KMS-11 (cell line): ENCODE measurements around the gene ABCG4.
"Not testable (repeated sequence)": the region's sequence is repeated elsewhere in the genome, so short reads cannot be mapped to it uniquely, and the experiment has no call there.

Experiments used
- H2AFZ ChIP-seq: fragments of 200-600 bp; sonication (generic); 2 replicates; pipeline ENCODE4 v1.6.1; 2016; ENCODE audit warnings: antibody characterized with exemption, mixed run types, low read depth
- H3K27ac ChIP-seq: fragments of 200-600 bp; sonication (generic); 2 replicates; pipeline ENCODE4 v1.6.1; 2016; ENCODE audit warnings: mild to moderate bottlenecking, mixed run types
- H3K27me3 ChIP-seq: fragments of 200-600 bp; sonication (generic); 2 replicates; pipeline ENCODE4 v1.6.1; 2017; ENCODE audit warnings: mild to moderate bottlenecking, low read depth, mixed run types, moderate library complexity; ENCODE audit not compliant: insufficient read depth
- H3K36me3 ChIP-seq: fragments of 200-600 bp; sonication (generic); 2 replicates; pipeline ENCODE4 v1.6.1; 2017; ENCODE audit warnings: mild to moderate bottlenecking, mixed run types; ENCODE audit not compliant: insufficient read depth
- H3K4me1 ChIP-seq: fragments of 200-600 bp; sonication (generic); 2 replicates; pipeline ENCODE4 v1.6.1; 2016; ENCODE audit warnings: mild to moderate bottlenecking, low read depth, mixed run types; ENCODE audit not compliant: poor library complexity, severe bottlenecking
- H3K4me2 ChIP-seq: fragments of 200-600 bp; sonication (generic); 2 replicates; pipeline ENCODE4 v1.7.0; 2016; ENCODE audit warnings: mild to moderate bottlenecking, mixed run types
- H3K4me3 ChIP-seq: fragments of 200-600 bp; sonication (generic); IDR thresholded peaks from 2 replicates; pipeline ENCODE4 v1.6.1; 2017; ENCODE audit warnings: low read depth, low read length, mixed read lengths; ENCODE audit not compliant: insufficient read depth
- H3K79me2 ChIP-seq: fragments of 200-600 bp; sonication (generic); 2 replicates; pipeline ENCODE4 v1.6.1; 2016; ENCODE audit warnings: low read depth, mixed run types; ENCODE audit not compliant: insufficient read depth
- H3K9ac ChIP-seq: fragments of 200-600 bp; sonication (generic); 2 replicates; pipeline ENCODE4 v1.6.1; 2016; ENCODE audit warnings: mild to moderate bottlenecking, mixed run types
- H4K20me1 ChIP-seq: fragments of 200-600 bp; sonication (generic); 2 replicates; pipeline ENCODE4 v1.6.1; 2016; ENCODE audit warnings: mild to moderate bottlenecking, mixed run types; ENCODE audit not compliant: insufficient read depth
- CTCF ChIP-seq: fragments of 200-600 bp; sonication (generic); conservative IDR thresholded peaks from 2 replicates; pipeline ENCODE4 v1.6.1; 2017; ENCODE audit warnings: low read depth, mild to moderate bottlenecking, antibody characterized with exemption, low read length, moderate library complexity, mixed read lengths

Gene ABCG4

DNA sequence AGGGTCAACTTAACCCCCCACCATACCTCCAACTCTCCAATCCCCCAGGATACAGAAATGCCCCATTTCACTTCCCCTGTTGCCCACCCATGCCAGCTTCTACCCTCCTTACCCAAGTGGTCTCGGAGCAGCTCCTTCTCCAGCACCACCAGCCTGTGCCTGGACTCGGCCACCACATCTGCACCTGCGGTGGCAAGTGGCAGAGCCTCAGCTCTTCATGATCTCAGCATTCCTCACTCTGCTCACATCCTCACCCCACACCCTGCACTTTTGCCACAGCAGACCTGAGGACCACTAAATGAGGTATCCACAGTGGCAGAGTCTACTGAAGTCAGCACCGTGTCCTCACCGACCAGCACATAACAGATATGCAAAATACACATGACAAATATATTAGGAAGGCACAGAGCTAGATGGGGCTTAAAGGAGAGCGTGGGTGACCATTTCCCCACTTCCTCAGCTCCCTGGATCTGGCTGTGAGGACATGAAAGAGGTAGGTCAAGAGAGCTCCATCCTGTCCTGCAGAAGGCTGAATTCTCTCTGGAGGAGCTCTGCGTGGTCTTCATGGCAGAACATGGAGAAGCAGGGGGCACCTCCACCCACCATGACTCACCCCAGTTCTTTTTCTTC lies 46.1 kb downstream of the ABCG4 start:
- no peak for TF ChIP-seq CTCF
- no peaks in the 10 kb centered on the region for H4K20me1 ChIP-seq
- H2AFZ ChIP-seq: no peak overlapping the region
- no peaks in the 10 kb centered on the region for H3K36me3 ChIP-seq
- H3K27me3 ChIP-seq: no peaks in the 10 kb centered on the region
- no peak overlapping the region for H3K9ac ChIP-seq
- no peaks in the 10 kb centered on the region for H3K79me2 ChIP-seq
- H3K4me2 ChIP-seq: no peak overlapping the region
- H3K4me1 ChIP-seq: peaks cover 4% of the 10 kb centered on the region
- H3K4me3 ChIP-seq: no peak overlapping the region
- no peak overlapping the region for H3K27ac ChIP-seq

GRCh38 chr11:119195680-119196079 lies 46.8 kb downstream of the ABCG4 start:
- Histone ChIP-seq H3K27me3 (no peaks in the 10 kb centered on the region), H3K4me3 (no peak overlapping the region), H3K4me2 (no peak overlapping the region), H2AFZ (no peak overlapping the region), H3K9ac (no peak overlapping the region), H3K36me3 (no peaks in the 10 kb centered on the region), H3K4me1 (peaks cover 4% of the 10 kb centered on the region), H3K27ac (no peak overlapping the region), H3K79me2 (no peaks in the 10 kb centered on the region), H4K20me1 (no peaks in the 10 kb centered on the region)
- no peak for TF ChIP-seq CTCF

DNA sequence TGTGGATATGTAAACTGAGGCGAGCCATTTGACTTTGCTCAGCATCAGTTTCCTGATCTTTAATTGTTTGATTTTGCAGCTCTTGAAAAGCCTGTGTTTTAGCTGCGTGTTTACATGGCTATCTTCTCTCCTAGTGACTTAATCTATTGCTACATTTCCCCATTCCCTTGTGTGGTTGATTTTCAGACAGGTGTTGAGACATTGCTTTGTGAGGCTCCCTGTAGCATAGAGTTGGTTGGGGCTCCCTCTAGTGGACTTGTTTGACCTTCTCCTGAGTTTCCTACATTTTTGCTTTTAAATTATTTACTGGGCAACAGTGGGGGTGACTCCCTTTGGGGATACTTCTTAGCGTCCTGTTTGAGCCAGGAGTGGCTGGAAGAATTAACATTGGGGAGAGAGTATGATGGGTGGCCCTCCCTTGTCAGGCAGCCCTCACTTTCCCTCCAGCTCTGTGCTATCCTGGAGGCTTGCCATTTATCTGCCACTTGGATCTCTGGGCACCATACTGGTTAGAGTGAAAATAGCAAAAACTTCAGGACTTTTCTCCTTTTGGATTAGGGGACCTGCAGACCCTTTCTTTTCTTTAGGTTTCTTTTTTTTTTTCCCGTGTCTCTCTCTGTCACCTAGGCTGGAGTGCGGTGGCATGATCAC lies 48.1 kb downstream of the ABCG4 start:
- Histone ChIP-seq H3K4me1 (peaks cover 4% of the 10 kb centered on the region), H3K79me2 (no peaks in the 10 kb centered on the region), H3K36me3 (no peaks in the 10 kb centered on the region), H3K9ac (no peak overlapping the region), H3K27ac (no peak overlapping the region), H4K20me1 (no peaks in the 10 kb centered on the region), H3K27me3 (no peaks in the 10 kb centered on the region), H3K4me3 (no peak overlapping the region), H2AFZ (no peak overlapping the region; the same call in 1 of the 2 replicates), H3K4me2 (no peak overlapping the region)
- TF ChIP-seq CTCF: peak; percentile 71

- Histone ChIP-seq H3K79me2 (no peaks in the 10 kb centered on the region), H4K20me1 (no peaks in the 10 kb centered on the region), H3K4me1 (peaks cover 4% of the 10 kb centered on the region), H3K4me2 (no peak overlapping the region), H3K9ac (no peak overlapping the region), H2AFZ (no peak overlapping the region), H3K27ac (no peak overlapping the region), H3K4me3 (no peak overlapping the region), H3K27me3 (no peaks in the 10 kb centered on the region), H3K36me3 (no peaks in the 10 kb centered on the region)
- no peak for TF ChIP-seq CTCF
Measured at GRCh38 chr11:119198925-119199324, 50.1 kb downstream of the ABCG4 start.

DNA sequence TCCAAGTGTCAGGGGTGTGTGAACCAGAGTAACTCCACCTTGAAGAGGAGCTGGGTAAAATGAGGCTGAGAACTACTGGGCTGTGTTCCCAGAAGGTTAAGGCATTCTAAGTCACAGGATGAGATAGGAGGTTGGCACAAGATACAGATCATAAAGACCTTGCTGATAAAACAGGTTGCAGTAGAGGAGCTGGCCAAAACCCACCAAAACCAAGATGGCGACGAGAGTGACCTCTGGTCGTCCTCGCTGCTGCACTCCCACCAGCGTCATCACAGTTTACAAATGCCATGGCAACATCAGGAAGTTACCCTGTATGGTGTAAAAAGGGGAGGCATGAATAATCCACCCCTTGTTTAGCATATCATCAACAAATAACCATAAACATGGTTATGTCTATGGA lies 52.4 kb downstream of the ABCG4 start:
- not testable (repeated sequence) for H4K20me1 ChIP-seq, H3K27ac ChIP-seq, H3K9ac ChIP-seq, H3K4me3 ChIP-seq, H3K4me1 ChIP-seq, H2AFZ ChIP-seq, H3K4me2 ChIP-seq, H3K27me3 ChIP-seq, H3K36me3 ChIP-seq, H3K79me2 ChIP-seq
